RWPE2 (cell line): ENCODE results near the gene GABRB1.

Source experiments
- ATAC-seq: fragments of 200-7000 bp; cut with Tn5 transposase; 3 replicates; pipeline ENCODE4 v1.9.1; 2021; ENCODE audit warnings: low read depth
- DNase-seq: peaks from one replicate; pipeline ENCODE4 v3.0.0-alpha.2; 2020; ENCODE audit warnings: low spot score
- H3K27ac ChIP-seq: fragments of 450-650 bp; 2 replicates; pipeline ENCODE4 v1.5.1; 2017; ENCODE audit warnings: mild to moderate bottlenecking; ENCODE audit not compliant: poor library complexity, severe bottlenecking
- H3K27me3 ChIP-seq: fragments of 250-450 bp; sonication (Bioruptor Pico); 2 replicates; pipeline ENCODE4 v1.5.1; 2021; ENCODE audit warnings: mild to moderate bottlenecking, moderate library complexity; ENCODE audit not compliant: insufficient read depth, poor library complexity, severe bottlenecking
- H3K36me3 ChIP-seq: fragments of 250-450 bp; sonication (Bioruptor Pico); 2 replicates; pipeline ENCODE4 v1.5.1; 2020; ENCODE audit warnings: low read depth, mild to moderate bottlenecking, moderate library complexity
- H3K4me1 ChIP-seq: fragments of 250-450 bp; sonication (Bioruptor Pico); 2 replicates; pipeline ENCODE4 v1.5.1; 2021; ENCODE audit warnings: mild to moderate bottlenecking, moderate library complexity; ENCODE audit not compliant: insufficient read depth, poor library complexity, severe bottlenecking
- H3K4me3 ChIP-seq: fragments of 250-450 bp; sonication (Bioruptor Pico); 2 replicates; pipeline ENCODE4 v1.5.1; 2021; ENCODE audit warnings: mild to moderate bottlenecking, moderate library complexity; ENCODE audit not compliant: severe bottlenecking
- H3K9me3 ChIP-seq: fragments of 250-450 bp; sonication (Bioruptor Pico); 2 replicates; pipeline ENCODE4 v1.5.1; 2021; ENCODE audit warnings: mild to moderate bottlenecking, moderate library complexity; ENCODE audit not compliant: severe bottlenecking
- TF ChIP-seq, protein P1 (sequence below): fragments of 450-650 bp; IDR thresholded peaks from one replicate; pipeline ENCODE4 v1.5.1; 2017; ENCODE audit warnings: mild to moderate bottlenecking, moderate library complexity; ENCODE audit not compliant: poor library complexity, severe bottlenecking

GABRB1 gene

DNA sequence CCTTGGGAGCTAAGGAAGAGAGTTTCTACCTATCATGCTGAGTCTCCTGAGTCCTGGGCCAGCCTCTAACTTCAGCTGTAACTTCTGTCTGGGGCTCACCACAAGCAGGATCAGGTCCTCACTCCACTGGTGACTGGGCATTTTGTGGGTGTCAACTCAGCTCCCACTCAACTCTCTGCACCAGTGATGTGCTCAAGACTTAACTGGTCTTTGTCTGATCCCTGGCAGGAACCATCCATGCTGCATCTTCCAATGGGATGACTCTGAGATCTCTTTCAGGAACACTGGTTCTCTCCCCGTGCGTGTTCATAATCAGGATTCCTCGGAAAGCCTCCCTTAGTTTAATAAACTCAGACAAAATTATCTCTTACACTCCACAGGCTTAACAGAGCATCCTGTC lies 349.8 kb downstream of the GABRB1 start:
- H3K9me3 ChIP-seq = no peaks in the 10 kb centered on the region
- TF ChIP-seq, protein P1, sequence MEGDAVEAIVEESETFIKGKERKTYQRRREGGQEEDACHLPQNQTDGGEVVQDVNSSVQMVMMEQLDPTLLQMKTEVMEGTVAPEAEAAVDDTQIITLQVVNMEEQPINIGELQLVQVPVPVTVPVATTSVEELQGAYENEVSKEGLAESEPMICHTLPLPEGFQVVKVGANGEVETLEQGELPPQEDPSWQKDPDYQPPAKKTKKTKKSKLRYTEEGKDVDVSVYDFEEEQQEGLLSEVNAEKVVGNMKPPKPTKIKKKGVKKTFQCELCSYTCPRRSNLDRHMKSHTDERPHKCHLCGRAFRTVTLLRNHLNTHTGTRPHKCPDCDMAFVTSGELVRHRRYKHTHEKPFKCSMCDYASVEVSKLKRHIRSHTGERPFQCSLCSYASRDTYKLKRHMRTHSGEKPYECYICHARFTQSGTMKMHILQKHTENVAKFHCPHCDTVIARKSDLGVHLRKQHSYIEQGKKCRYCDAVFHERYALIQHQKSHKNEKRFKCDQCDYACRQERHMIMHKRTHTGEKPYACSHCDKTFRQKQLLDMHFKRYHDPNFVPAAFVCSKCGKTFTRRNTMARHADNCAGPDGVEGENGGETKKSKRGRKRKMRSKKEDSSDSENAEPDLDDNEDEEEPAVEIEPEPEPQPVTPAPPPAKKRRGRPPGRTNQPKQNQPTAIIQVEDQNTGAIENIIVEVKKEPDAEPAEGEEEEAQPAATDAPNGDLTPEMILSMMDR = no peak
- ATAC-seq = no peak

DNA sequence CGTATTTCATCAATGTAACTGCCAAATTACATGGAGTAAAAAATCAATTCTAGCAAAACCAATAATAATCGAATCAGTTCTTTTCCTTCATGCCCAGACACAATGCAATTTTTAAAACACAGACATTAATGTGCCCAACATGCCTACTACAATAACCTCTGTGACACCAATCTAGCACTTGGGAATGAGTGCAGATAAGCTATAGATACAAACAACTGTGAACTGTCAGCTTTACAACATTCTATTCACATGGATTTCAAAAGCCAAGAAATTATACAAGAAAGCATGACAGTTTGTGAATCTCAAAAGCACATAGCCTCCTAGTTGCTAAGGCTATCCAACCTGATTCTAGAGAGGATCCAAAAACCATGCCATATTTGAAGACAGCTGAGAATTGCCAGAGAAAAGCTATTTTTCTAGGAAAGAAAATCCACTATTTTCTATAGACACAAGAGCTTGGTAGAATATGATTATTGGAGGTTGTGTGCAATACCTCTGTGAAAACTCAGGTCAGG lies 351.5 kb downstream of the GABRB1 start:
- H3K4me3 ChIP-seq = no peak overlapping the region
- H3K36me3 ChIP-seq = no peaks in the 10 kb centered on the region
- no peaks in the 10 kb centered on the region for H3K27me3 ChIP-seq
- no peaks in the 10 kb centered on the region for H3K9me3 ChIP-seq
- H3K4me1 ChIP-seq = no peaks in the 10 kb centered on the region
- H3K27ac ChIP-seq = no peak overlapping the region
- DNase-seq (no peak), ATAC-seq (no peak)
- TF ChIP-seq, protein P1 = no peak

More for the DNA sequence above, 349.8 kb downstream of the GABRB1 start:
- H3K36me3 ChIP-seq = no peaks in the 10 kb centered on the region
- H3K27me3 ChIP-seq = no peaks in the 10 kb centered on the region
- no peaks in the 10 kb centered on the region for H3K4me1 ChIP-seq
- no peak overlapping the region for H3K4me3 ChIP-seq
- H3K27ac ChIP-seq = no peak overlapping the region
- DNase-seq = no peak

DNA sequence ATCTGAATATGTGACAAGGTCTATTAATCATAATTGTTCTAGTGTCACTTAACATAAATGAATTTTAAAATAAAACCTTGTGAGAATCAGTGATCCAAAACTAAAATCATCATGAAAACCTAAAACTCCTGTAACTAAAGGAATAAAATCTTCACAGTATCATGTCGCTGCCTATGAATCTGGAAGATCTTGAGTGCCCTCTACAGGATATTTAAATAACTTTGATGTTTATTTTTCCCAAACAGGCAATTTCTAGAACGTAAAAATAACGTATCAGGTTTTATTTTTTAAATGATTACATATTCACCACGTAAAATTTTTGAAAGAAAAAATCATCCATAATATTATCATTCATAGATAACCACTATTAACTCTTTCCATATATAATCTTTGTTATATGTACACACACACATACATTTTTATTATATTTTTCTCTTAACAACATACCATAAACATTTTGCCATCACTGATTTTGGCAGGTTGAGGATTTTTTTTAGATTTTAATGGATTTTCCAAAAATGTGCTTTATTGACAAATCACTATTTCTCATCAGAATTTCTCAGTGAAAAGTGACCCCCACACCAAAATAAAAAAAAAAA lies 352.6 kb downstream of the GABRB1 start:
- H3K4me1 ChIP-seq = no peaks in the 10 kb centered on the region
- H3K4me3 ChIP-seq = no peak overlapping the region
- no peak for ATAC-seq
- H3K27ac ChIP-seq = no peak overlapping the region
- TF ChIP-seq, protein P1 = peak; percentile 83
- DNase-seq = no peak
- no peaks in the 10 kb centered on the region for H3K36me3 ChIP-seq
- H3K9me3 ChIP-seq = no peaks in the 10 kb centered on the region
- no peaks in the 10 kb centered on the region for H3K27me3 ChIP-seq

DNA sequence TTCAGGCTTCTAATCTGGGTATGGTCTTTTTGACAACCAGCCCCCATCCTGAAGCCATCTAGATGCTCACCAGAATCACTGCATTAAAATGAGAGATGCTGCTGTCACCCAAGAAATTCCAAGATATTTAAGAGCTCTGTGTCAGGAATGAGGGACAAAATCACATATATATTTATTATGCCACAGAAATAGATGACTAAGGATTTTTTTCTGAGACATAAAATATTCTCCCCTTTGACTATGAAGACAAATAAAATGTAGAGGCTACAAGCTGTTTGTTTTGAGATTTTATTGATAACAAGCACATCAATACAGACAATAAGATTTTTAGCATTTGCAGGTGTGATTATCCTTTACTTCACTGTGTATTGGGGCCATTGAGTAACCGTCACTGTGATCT lies 354.8 kb downstream of the GABRB1 start:
- H3K4me3 ChIP-seq = no peak overlapping the region

More for the DNA sequence above, 354.8 kb downstream of the GABRB1 start:
- TF ChIP-seq, protein P1 = no peak
- ATAC-seq = no peak
- H3K27ac ChIP-seq = no peak overlapping the region
- no peaks in the 10 kb centered on the region for H3K9me3 ChIP-seq
- no peaks in the 10 kb centered on the region for H3K27me3 ChIP-seq
- H3K36me3 ChIP-seq = no peaks in the 10 kb centered on the region
- DNase-seq = no peak
- no peaks in the 10 kb centered on the region for H3K4me1 ChIP-seq
